ENCODE data around the gene DNAJC13.

DNA sequence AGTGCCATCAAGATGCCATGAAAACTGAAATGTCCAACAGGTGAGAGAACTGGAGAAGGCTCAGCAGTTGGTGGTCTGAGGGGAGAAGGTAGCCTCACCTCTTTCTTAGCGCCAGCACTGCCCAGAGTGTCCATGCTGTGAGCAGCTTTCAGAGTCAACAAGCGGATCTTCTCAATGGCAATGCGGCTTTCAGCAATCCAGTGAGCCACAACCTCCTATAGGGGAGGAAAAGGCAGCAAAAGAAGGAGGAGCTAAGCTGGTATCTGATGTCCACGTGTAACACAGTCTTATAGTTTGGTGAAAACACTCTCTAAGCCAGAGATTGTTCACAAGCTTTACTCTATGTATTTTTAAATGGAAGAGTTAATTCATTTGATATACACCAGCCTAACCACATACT, 143.7 kb downstream of the DNAJC13 start:
- TF ChIP-seq POLR2A (IDR thresholded peaks at IDR 0.05) (no peak), CTCF (IDR thresholded peaks at IDR 0.05) (no peak)
